T-helper 2 cell (primary cell): ENCODE measurements around the gene TMEM198.

Source experiments
- DNase-seq, 5 experiments: peaks; one replicate each; pipeline versions ENCODE4 v3.0.0 to v3.0.0-alpha.2; 2012 to 2022

Gene TMEM198

DNA sequence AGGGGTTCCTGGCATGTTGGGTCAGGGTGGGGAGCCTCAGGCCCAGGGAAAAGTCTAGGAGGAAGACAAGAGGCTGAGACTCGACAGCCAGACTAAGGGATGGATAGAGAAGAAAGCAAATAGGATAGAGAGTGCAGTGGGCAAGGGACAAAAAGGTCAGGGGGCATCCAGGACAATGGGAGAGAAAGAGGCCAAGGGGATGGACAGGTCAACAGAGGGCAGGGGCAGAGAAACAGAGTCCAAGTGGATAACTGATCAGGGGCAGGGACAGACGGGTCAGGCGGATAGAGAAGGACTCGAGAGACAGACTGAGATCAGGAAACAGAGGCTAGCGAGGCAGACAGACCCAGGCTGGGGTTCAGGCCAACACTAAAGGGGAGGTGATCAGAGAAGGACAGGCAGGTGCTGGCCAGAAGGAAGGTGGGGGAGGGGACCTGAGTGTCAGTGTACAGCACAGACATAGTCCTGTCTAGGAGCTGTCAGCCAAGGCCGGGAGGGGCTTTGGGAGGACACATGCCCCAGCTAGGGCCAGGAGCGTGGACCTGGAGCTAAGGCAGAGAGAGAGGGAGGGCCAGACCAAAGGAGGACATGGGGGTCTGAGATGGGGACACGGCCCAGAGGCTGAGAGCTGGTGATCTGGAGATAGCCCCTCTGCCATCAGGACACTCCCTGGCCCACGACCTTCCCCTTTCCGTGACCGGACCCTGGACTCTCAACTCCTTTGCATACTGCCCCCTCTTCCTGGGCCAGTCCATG is 17.3 kb upstream of the TMEM198 start:
- DNase-seq: no peak

GRCh38 chr2:219527076-219527394 is 16.8 kb upstream of the TMEM198 start:
- no peak for DNase-seq

DNA sequence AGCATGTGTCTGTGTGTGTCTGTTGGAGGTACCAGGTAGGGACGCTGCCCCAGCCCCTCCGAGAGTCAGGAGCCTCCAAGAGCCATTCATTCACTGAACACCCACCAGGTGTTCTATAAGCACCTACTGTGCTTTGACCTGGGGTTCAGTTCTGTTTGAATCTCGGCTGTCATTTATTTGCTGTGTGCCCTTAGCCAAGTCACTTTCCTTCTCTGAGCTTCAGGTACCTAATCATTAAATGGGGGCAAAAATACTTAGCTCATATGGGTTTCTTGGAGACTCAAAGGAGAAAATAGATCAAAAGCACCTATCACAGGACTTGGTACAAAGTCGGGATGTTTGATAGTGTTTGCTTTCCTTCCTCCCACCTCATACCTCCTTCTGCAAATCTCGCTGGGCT is 16.4 kb upstream of the TMEM198 start:
- no peak for DNase-seq

- peak; percentile 62 to 79 (median 75) for DNase-seq
Measured at GRCh38 chr2:219530048-219530963, 13.5 kb upstream of the TMEM198 start.

GRCh38 chr2:219531639-219532377 is 12.0 kb upstream of the TMEM198 start:
- no peak for DNase-seq

- no peak for DNase-seq
Measured at GRCh38 chr2:219532378-219532649, 11.5 kb upstream of the TMEM198 start.

DNA sequence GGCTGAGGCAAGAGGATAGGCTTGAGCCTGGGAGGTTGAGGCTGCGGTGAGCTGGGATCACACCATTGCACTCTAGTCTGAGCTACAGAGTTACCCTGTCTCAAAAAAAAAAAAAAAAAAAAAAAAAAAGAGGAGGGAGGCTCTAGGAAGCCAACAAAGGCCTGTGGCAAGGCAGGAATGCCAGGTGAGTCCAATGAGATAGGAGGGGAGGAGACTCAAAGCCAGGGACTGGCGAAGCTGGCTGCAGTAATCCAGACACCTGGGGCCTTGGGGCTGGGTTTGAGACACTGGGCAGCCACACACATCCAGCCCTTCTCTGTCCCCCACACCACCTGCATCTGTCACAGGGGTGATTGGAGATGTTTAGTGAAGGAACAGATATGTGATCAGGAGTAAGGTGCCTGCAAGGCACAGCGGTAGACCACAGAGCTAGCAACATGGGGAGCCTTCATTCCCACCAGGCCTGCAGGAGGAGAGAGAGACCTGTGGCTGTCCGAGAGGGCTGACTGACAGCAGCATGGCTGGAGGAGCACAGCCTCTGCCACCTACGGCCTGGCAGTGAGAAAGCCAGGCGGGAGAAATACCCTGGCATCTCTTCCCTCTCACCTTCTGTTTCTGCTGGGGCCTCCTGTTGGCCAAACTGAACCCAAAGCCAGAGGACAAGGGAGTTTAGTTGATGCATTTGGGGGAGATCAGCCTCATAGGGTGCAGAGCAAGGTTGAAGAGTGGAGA is 9.7 kb upstream of the TMEM198 start:
- no peak for DNase-seq

DNA sequence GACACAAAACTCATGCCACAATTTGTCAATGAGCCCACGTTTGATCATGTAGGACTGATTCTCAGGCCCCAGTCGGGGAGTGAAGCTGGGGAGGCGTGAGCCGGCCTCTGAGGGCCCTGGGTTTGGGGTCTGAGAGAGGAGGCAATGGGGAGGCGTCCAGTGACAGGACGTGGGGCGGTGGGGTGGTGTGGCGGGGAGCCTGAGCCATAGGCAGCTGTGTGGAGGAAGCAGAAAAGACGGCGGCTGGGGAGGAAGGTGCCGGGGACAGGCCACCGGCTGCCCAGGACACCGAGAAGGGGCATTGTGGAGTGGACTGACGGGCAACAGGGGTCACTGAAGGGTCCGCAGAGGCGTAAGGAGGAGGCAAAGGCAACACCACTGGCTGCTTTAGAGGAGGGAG is 7.4 kb upstream of the TMEM198 start:
- DNase-seq: no peak

DNA sequence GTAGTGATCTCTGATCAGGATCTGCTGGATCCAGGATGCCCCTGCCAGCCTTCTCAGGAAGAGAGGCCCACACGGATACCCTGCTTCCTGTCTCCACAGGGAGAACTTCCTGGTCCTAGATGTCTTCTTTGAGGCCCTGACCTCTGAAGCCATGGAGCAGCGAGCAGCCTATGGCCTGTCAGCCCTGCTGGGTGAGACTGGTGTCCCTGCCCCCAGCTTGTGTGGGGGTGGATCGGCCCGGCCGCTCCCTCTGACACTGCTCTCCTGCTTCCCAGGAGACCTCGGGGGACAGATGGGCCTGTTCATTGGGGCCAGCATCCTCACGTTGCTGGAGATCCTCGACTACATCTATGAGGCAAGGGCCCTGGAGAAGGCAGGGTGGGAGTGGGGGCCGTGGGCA is 6.9 kb upstream of the TMEM198 start:
- DNase-seq: no peak

DNA sequence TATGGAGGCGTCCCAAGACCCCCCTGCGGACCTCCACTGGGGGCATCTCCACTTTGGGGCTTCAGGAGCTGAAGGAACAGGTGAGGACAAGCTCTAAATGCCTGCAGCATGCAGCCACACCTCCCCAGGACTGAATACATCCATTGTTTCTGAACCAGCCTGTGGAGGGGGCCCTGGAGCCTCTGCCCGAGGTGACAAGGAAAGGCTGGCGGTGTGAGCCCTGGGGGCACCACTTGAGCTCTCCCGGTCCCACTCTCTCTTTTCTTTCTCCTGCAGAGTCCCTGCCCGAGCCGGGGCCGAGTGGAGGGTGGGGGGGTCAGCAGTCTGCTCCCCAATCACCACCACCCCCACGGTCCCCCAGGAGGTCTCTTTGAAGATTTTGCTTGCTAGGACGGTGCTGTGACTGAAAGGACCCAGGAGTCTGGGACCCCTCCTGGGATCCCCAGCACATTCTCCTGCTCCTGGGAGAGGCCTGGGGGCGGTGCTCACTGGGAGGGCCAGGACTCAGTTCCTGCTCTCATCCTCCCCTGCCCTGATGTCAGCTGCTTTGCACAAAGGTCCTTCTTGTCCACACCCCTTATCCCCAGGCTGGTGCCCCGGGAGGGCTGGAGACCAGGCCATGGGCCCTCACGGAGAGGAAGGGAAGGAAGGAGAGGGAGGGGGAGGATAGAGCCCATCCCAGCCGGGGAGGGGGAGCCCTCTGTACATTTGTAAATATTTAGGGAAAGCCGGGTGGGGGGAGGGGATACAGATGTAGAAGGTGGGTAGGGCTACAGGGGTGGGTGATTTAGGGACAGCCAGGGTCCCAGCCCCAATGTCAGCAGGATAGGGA is 6.0 kb upstream of the TMEM198 start:
- DNase-seq: no peak

DNA sequence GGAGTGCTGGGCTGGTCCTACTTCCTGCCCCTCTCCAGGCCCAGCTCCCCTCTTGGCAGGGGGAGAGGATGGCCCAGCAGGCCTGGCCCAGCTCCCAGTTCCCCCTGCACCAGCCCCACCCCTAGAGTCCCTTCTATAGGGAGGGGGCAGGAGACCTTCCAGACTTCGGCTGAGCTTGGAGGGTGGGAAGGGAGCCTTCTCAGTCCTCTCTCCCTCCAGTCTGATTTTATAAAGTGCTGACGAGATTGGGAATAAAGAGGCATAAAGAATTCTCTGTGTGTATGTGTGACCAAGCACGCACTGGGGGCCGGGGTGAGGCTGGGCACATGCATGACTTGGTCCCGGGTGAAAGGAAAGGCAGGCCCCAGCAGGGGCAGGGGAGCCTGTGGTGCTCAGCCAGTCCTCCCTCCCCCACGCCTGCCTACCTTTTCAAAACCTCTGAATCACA is 5.3 kb upstream of the TMEM198 start:
- DNase-seq: no peak

DNA sequence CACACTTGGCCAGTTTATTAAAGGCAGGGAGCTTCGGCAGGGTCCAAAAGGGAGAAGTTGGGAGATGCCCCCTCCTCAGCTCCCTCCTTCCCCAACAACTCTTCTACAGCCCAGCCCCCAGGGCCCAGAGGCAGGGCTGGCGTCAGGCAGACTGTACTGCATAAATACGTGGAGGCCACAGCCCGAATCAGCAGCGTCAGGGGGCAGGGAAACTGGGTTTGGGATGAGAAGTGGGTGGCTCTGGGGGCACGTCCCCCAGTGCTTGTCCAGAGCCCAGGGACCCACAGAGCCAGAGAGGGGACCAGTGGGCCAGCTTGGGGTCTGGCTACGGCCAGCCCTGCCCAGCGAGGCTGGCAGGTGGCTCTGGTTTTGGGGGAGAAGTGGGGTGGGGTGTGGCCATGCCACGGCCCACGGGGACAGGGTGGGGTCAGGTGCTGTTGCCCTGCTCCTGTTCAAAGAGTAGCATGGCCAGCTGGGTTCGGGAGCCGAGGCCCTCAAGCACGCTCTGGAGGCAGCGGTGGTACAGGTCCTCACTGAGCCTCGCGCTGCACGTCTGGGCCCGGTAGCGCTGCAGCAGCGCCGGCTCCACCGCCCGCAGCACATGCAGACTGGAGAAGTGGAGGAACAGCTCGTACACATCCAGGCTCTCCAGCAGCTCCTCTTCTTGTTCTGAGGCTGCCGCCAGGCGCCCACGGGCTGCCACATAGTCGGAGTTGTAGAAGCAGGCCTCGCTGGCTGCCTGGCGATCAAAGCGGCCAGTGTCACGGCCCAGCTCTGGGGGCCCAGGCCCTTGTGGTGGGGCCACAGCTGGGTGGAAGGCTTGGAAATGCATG is 4.7 kb upstream of the TMEM198 start:
- no peak for DNase-seq

DNA sequence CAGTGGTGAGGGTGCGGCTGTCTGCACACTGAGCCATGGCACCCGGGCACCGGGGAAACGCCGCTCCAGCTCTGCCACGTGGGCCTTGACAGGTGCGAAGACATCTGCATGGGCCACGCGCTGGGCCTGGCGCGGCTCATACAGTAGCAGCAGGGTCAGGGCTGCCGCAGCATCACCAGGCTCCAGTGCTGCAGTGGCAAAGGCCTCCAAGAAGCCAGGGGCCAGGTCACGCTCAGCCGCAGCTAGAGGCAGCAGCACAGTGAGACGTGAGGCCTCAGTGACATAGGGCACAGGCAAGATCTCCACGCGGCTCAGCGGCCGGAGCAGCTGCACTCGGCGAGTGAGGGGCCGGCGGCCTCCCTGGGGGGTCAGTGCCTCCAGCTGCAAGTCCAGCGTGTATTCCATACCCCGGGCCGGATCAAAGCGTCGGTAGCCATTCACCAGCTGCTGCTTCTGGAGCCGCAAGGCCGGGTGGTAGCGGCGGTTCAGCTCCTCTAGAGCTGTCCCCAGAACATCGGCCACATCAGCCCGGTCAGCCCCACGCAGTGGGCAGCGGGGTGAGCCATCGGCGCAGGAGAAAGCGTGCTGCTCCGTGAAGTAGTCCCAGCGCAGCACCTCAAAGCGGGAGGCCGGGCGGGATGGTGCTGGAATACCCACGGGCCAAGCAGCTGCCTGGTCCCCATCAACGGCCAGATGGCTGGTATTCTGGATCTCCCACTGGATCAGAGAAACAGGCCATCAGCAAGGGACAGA is 3.7 kb upstream of the TMEM198 start:
- DNase-seq: no peak

DNA sequence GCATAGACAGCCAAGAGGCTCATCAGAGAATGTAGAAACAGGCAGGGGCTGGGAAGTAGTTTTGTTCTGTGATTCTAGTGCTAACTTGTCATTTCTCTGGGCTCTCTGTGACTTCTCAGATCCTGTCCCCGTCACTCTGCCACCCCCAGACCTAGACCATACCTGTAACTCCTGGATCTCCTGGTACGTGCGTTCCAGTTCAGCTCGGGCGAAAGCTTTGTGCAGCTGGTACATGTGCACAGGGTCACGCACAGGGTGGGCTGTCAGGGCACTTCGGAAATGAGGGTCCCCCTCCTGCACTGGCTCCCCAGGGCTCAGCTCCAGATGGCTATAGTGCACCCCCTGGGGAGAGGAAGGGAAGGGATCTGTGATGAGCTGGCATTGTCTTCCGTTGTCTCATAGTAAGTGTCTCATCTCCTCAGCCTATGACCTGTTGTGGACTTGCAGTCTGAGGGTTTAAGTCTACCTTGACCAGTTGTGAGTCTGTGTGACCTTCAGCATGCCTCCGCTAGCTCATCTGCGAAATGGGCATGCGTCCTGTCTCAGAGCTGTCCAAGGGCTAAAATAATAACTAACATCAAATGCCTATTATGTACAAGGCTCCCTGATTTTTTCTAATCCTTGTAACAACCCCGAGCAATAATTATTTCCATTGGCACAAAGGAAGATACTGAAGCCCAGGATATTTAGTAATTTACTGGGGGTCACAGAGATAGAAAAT is 2.9 kb upstream of the TMEM198 start:
- no peak for DNase-seq

DNA sequence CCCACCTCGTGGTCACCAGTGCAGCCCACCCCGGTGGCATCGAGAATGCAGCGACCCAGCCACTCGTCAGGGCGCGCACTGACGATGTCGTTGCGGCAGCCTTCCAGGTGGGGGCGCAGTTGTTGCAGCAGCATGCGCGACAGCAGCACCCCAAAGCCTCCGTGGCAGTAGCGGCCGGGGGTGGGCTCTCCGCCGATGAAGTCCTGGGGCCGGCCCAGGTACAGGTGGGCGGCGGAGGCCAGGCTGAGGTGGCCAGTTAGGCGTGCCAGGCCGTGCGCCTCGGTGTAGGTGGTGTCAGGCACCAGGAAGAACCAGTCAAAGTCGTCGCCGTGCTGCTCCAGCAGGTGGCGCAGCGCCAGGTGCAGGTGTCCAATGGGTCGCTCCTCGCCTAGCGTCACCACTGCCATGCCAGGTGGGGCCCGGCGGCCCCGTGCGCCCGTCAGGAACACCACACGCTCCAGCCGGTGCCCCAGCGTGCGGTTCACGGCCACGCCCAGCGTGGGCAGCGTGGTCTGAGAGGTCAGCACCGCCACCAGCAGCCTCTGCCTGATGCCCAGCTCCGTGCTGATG is 2.1 kb upstream of the TMEM198 start:
- peak; percentile 69 to 85 (median 80) for DNase-seq

DNA sequence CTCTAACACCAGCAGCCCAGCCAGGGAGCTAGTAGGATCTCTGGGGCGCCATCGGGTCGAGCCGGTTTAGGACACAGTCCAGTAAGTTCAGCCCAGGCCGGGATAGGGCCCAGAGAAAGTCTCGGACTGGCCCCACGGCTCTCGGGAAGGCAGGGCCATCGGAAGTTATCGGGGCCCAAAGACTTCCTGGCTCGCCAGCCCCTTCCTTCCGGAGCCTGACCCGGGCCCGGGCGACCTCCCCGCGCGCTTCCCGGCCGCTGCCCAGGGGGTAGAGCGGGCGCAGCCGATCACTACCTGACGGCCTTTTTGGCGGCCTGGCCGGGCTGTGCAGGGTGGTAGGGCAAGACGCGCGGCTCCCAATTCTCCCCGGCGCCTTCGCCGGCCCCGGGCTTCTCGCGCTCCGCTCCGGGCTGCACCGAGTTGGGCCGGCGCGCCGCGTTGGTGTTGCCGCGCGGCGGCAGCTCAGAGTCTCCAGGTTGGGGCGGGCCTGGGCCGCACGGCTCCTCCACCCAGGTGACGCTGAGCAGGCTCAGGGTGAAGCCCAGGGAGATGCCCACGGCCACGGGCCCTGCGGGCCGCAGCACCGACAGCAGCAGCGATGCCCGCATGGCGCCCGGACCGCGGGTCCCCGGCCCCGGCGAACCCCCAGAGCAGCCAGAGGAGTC is 765 bp upstream of the TMEM198 start:
- DNase-seq: no peak

- no peak for DNase-seq
Measured at GRCh38 chr2:219544567-219544966, 739 bp downstream of the TMEM198 start.

- DNase-seq: no peak
Measured at GRCh38 chr2:219545295-219545942, 1.6 kb downstream of the TMEM198 start.
